Hepatocyte (in vitro differentiated cells): Measurements from ENCODE around the gene EVI2B. TPM values are rescaled to one million over a fixed set of nuclear protein-coding genes. Genes with fewer than 3 reads are reported as not detected.
A peak's percentile ranks its signal among the peaks of the same experiment; 100 is the strongest.

Source experiments
- DNase-seq: peaks from one replicate; pipeline ENCODE4 v3.0.0-alpha.2; 2016; ENCODE audit warnings: low spot score
- H2AFZ ChIP-seq: fragments of 200-600 bp; sonication (generic); 2 replicates; pipeline ENCODE4 v1.6.0; 2016; ENCODE audit warnings: antibody characterized with exemption, mild to moderate bottlenecking
- H3K27ac ChIP-seq: fragments of 200-600 bp; sonication (generic); 2 replicates; pipeline ENCODE4 v1.5.1; 2016; ENCODE audit warnings: mild to moderate bottlenecking
- H3K27me3 ChIP-seq: fragments of 200-600 bp; sonication (generic); 2 replicates; pipeline ENCODE4 v1.6.1; 2016
- H3K36me3 ChIP-seq: fragments of 200-600 bp; sonication (generic); replicated peaks from 2 replicates; pipeline ENCODE4 v1.5.1; 2016; ENCODE audit warnings: low read depth; ENCODE audit not compliant: insufficient read depth
- H3K4me1 ChIP-seq: fragments of 200-600 bp; sonication (generic); 2 replicates; pipeline ENCODE4 v1.5.1; 2016; ENCODE audit warnings: mild to moderate bottlenecking, moderate library complexity; ENCODE audit not compliant: insufficient read depth
- H3K4me2 ChIP-seq: fragments of 200-600 bp; sonication (generic); 2 replicates; pipeline ENCODE4 v1.6.0; 2016
- H3K4me3 ChIP-seq: fragments of 200-600 bp; sonication (generic); 2 replicates; pipeline ENCODE4 v1.5.1; 2016; ENCODE audit warnings: mild to moderate bottlenecking
- H3K79me2 ChIP-seq: fragments of 200-600 bp; sonication (generic); 2 replicates; pipeline ENCODE4 v1.6.0; 2017; ENCODE audit warnings: mild to moderate bottlenecking
- H3K9me2 ChIP-seq: fragments of 200-600 bp; sonication (generic); replicated peaks from 2 replicates; pipeline ENCODE4 v1.6.0; 2017; ENCODE audit warnings: mild to moderate bottlenecking; ENCODE audit not compliant: insufficient read depth
- H3K9me3 ChIP-seq: fragments of 200-600 bp; sonication (generic); 2 replicates; pipeline ENCODE4 v1.5.1; 2016; ENCODE audit warnings: low read depth, mild to moderate bottlenecking
- H4K20me1 ChIP-seq: fragments of 200-600 bp; sonication (generic); 2 replicates; pipeline ENCODE4 v1.6.0; 2016; ENCODE audit warnings: mild to moderate bottlenecking; ENCODE audit not compliant: insufficient read depth, poor library complexity, severe bottlenecking
- EZH2 ChIP-seq: fragments of 200-600 bp; sonication (generic); IDR thresholded peaks from 2 replicates; pipeline ENCODE4 v1.6.1; 2016; ENCODE audit warnings: antibody characterized with exemption, mild to moderate bottlenecking, borderline replicate concordance
- EZH2phosphoT487 ChIP-seq: fragments of 200-600 bp; sonication (generic); IDR thresholded peaks from one replicate; pipeline ENCODE4 v1.6.1; 2018; ENCODE audit warnings: antibody characterized with exemption, mild to moderate bottlenecking, low read depth, moderate library complexity; ENCODE audit not compliant: unreplicated experiment, severe bottlenecking
- WGBS: methylation state at CpG from one replicate; pipeline ENCODE4 v1.1.6; 2016; ENCODE audit warnings: low lambda C conversion rate; ENCODE audit errors: missing lambda C conversion rate; 5-methylcytosine and 5-hydroxymethylcytosine counted together
- polyA plus RNA-seq: library from polyadenylated mRNA; unstranded; fragments of >200 nt; fragmentation: Nextera tagmentation; extraction: Ambion mirVana; gene quantifications from 2 replicates; pipeline ENCODE4 v1.2.1, GENCODE V29; 2016
- total RNA-seq: library from RNA; depleted of rRNA; stranded (reverse); fragments of >200 nt; gene quantifications from 2 replicates; pipeline ENCODE4 v1.2.3, GENCODE V29; 2014
- TF ChIP-seq, protein P1 (sequence below): fragments of 200-600 bp; sonication (generic); IDR thresholded peaks from 2 replicates; pipeline ENCODE4 v1.5.1; 2016; ENCODE audit warnings: antibody characterized with exemption, mild to moderate bottlenecking; ENCODE audit not compliant: poor library complexity

The EVI2B gene
- total and polyA plus RNA-seq, 2 experiments from 2014 or later, result not detected

GRCh38 chr17:31308372-31309334 is 5.2 kb downstream of the EVI2B start:
- no peaks in the 10 kb centered on the region for H3K27me3 ChIP-seq
- no peak overlapping the region for H2AFZ ChIP-seq
- no peaks in the 10 kb centered on the region for H3K9me2 ChIP-seq
- peaks cover 3% of the 10 kb centered on the region for H3K4me1 ChIP-seq
- no peaks in the 10 kb centered on the region for H4K20me1 ChIP-seq
- 83% methylated on average over 5 of the region's 5 CpGs for WGBS
- H3K79me2 ChIP-seq, result no peaks in the 10 kb centered on the region
- no peak for TF ChIP-seq EZH2
- TF ChIP-seq EZH2phosphoT487, result no peak
- TF ChIP-seq, protein P1, sequence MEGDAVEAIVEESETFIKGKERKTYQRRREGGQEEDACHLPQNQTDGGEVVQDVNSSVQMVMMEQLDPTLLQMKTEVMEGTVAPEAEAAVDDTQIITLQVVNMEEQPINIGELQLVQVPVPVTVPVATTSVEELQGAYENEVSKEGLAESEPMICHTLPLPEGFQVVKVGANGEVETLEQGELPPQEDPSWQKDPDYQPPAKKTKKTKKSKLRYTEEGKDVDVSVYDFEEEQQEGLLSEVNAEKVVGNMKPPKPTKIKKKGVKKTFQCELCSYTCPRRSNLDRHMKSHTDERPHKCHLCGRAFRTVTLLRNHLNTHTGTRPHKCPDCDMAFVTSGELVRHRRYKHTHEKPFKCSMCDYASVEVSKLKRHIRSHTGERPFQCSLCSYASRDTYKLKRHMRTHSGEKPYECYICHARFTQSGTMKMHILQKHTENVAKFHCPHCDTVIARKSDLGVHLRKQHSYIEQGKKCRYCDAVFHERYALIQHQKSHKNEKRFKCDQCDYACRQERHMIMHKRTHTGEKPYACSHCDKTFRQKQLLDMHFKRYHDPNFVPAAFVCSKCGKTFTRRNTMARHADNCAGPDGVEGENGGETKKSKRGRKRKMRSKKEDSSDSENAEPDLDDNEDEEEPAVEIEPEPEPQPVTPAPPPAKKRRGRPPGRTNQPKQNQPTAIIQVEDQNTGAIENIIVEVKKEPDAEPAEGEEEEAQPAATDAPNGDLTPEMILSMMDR, result no peak
- no peak for DNase-seq
- H3K36me3 ChIP-seq, result no peaks in the 10 kb centered on the region
- H3K4me3 ChIP-seq, result no peak overlapping the region
- H3K27ac ChIP-seq, result peak overlapping the region; percentile 33
- H3K4me2 ChIP-seq, result no peak overlapping the region
- H3K9me3 ChIP-seq, result no peaks in the 10 kb centered on the region

GRCh38 chr17:31307640-31308039 is 6.2 kb downstream of the EVI2B start:
- TF ChIP-seq EZH2 (no peak), EZH2phosphoT487 (no peak)
- TF ChIP-seq, protein P1, result no peak
- no peaks in the 10 kb centered on the region for H3K36me3 ChIP-seq
- H3K27ac ChIP-seq, result no peak overlapping the region

GRCh38 chr17:31299624-31300023 is 14.2 kb downstream of the EVI2B start:
- no peaks in the 10 kb centered on the region for H3K27me3 ChIP-seq
- TF ChIP-seq EZH2 (no peak), EZH2phosphoT487 (no peak)
- TF ChIP-seq, protein P1, result no peak
- no peaks in the 10 kb centered on the region for H3K4me1 ChIP-seq
- H2AFZ ChIP-seq, result no peak overlapping the region
- H3K79me2 ChIP-seq, result no peaks in the 10 kb centered on the region
- no peak for DNase-seq
- H4K20me1 ChIP-seq, result no peaks in the 10 kb centered on the region
- H3K4me2 ChIP-seq, result no peak overlapping the region
- H3K9me3 ChIP-seq, result no peaks in the 10 kb centered on the region
- H3K4me3 ChIP-seq, result no peak overlapping the region
- H3K36me3 ChIP-seq, result no peaks in the 10 kb centered on the region
- H3K9me2 ChIP-seq, result no peaks in the 10 kb centered on the region
- no peak overlapping the region for H3K27ac ChIP-seq

More at GRCh38 chr17:31307640-31308039, 6.2 kb downstream of the EVI2B start:
- H3K4me1 ChIP-seq, result peaks cover 3% of the 10 kb centered on the region
- H3K4me3 ChIP-seq, result no peak overlapping the region
- H2AFZ ChIP-seq, result no peak overlapping the region
- WGBS, result 97% methylated on average over 1 of the region's 1 CpG
- H3K79me2 ChIP-seq, result no peaks in the 10 kb centered on the region
- H4K20me1 ChIP-seq, result no peaks in the 10 kb centered on the region
- no peaks in the 10 kb centered on the region for H3K9me3 ChIP-seq
- H3K9me2 ChIP-seq, result no peaks in the 10 kb centered on the region
- H3K4me2 ChIP-seq, result no peak overlapping the region
- H3K27me3 ChIP-seq, result no peaks in the 10 kb centered on the region
- no peak for DNase-seq
